Astrocyte (in vitro differentiated cells and primary cell): ENCODE data around the gene ETV6. TPM values are rescaled to one million over a fixed set of nuclear protein-coding genes. Genes with fewer than 3 reads are reported as not detected.

Experiments
- DNase-seq: peaks from one replicate; pipeline ENCODE4 v3.0.0-alpha.2; 2010; ENCODE audit warnings: low read depth
- FAIRE-seq: peaks from 2 replicates; lab custom pipeline; 2011; peaks lifted over from hg19 to GRCh38; lab: Jason Lieb, UNC
- H2AFZ ChIP-seq: 2 replicates; pipeline ENCODE4 v1.6.0; 2012; ENCODE audit warnings: low read depth, low read length, inconsistent platforms
- H3K27ac ChIP-seq: 2 replicates; pipeline ENCODE4 v1.5.1; 2011; ENCODE audit warnings: low read depth, low read length, inconsistent platforms
- H3K27me3 ChIP-seq: 2 replicates; pipeline ENCODE4 v1.6.0; 2011; ENCODE audit warnings: low read length, inconsistent platforms; ENCODE audit not compliant: insufficient read depth
- H3K36me3 ChIP-seq: 2 replicates; pipeline ENCODE4 v1.5.1; 2011; ENCODE audit warnings: low read length, inconsistent platforms; ENCODE audit not compliant: insufficient read depth
- H3K4me1 ChIP-seq: 2 replicates; pipeline ENCODE4 v1.5.1; 2011; ENCODE audit warnings: low read length, inconsistent platforms; ENCODE audit not compliant: insufficient read depth
- H3K4me2 ChIP-seq: 2 replicates; pipeline ENCODE4 v1.6.0; 2012; ENCODE audit warnings: low read length, inconsistent platforms
- H3K4me3 ChIP-seq: 2 replicates; pipeline ENCODE4 v1.5.1; 2011; ENCODE audit warnings: low read depth, mild to moderate bottlenecking, low read length, inconsistent platforms; ENCODE audit not compliant: insufficient read depth
- H3K79me2 ChIP-seq: 2 replicates; pipeline ENCODE4 v1.6.0; 2012; ENCODE audit warnings: mild to moderate bottlenecking, low read length, inconsistent platforms; ENCODE audit not compliant: insufficient read depth
- H3K9ac ChIP-seq: 2 replicates; pipeline ENCODE4 v1.6.0; 2012; ENCODE audit warnings: mild to moderate bottlenecking, low read length, inconsistent platforms
- H3K9me3 ChIP-seq: 2 replicates; pipeline ENCODE4 v1.5.1; 2012; ENCODE audit warnings: low read depth, mild to moderate bottlenecking, low read length, inconsistent platforms; ENCODE audit not compliant: insufficient read depth
- H4K20me1 ChIP-seq: 2 replicates; pipeline ENCODE4 v1.6.0; 2012; ENCODE audit warnings: low read length, inconsistent platforms; ENCODE audit not compliant: insufficient read depth
- H3K27ac Mint-ChIP-seq: one replicate; pipeline ENCODE4 v1.8.0; 2021; ENCODE audit warnings: mild to moderate bottlenecking, mixed read lengths; ENCODE audit not compliant: unreplicated experiment
- H3K27me3 Mint-ChIP-seq: one replicate; pipeline ENCODE4 v1.8.0; 2021; ENCODE audit warnings: low read depth, mixed read lengths; ENCODE audit not compliant: unreplicated experiment
- H3K36me3 Mint-ChIP-seq: one replicate; pipeline ENCODE4 v1.8.0; 2021; ENCODE audit warnings: low read depth, mixed read lengths; ENCODE audit not compliant: unreplicated experiment
- H3K4me1 Mint-ChIP-seq: one replicate; pipeline ENCODE4 v1.8.0; 2021; ENCODE audit warnings: low read depth, mixed read lengths; ENCODE audit not compliant: unreplicated experiment
- H3K4me3 Mint-ChIP-seq: one replicate; pipeline ENCODE4 v1.8.0; 2021; ENCODE audit warnings: mild to moderate bottlenecking, moderate library complexity, mixed read lengths; ENCODE audit not compliant: unreplicated experiment
- H3K9me3 Mint-ChIP-seq: one replicate; pipeline ENCODE4 v1.8.0; 2021; ENCODE audit warnings: mild to moderate bottlenecking, mixed read lengths; ENCODE audit not compliant: unreplicated experiment
- CTCF ChIP-seq: IDR thresholded peaks from 2 replicates; pipeline ENCODE4 v1.5.1; 2011; ENCODE audit warnings: low read depth, mild to moderate bottlenecking, inconsistent platforms, low read length, moderate library complexity; ENCODE audit not compliant: insufficient read depth
- EZH2 ChIP-seq: IDR thresholded peaks from 2 replicates; pipeline ENCODE4 v1.6.1; 2012; ENCODE audit warnings: mild to moderate bottlenecking, low read length, inconsistent platforms; ENCODE audit not compliant: insufficient read depth
- total RNA-seq: library from RNA; stranded (reverse); gene quantifications from 2 replicates; pipeline ENCODE4 v1.2.1, GENCODE V29; 2021

The ETV6 gene
- total RNA-seq, 1 donor from 2014 or later = 41.2 TPM

- Histone ChIP-seq H3K4me2 (no peak overlapping the region), H3K9ac (peak overlapping the region; percentile 2), H3K36me3 (peaks cover 11% of the 10 kb centered on the region), H3K27me3 (no peaks in the 10 kb centered on the region), H3K27ac (peak overlapping the region; percentile 55), H4K20me1 (no peaks in the 10 kb centered on the region), H3K4me3 (no peak overlapping the region), H3K4me1 (peaks cover 35% of the 10 kb centered on the region), H3K79me2 (peaks cover 33% of the 10 kb centered on the region), H2AFZ (no peak overlapping the region), H3K9me3 (no peaks in the 10 kb centered on the region)
- H3K27ac Mint-ChIP-seq = peak overlapping the region; percentile 67
- DNase-seq = peak; percentile 36
- H3K4me1 Mint-ChIP-seq = peaks cover 54% of the 10 kb centered on the region
- TF ChIP-seq EZH2 (no peak), CTCF (no peak)
- H3K9me3 Mint-ChIP-seq = no peaks in the 10 kb centered on the region
- no peak for FAIRE-seq
- H3K4me3 Mint-ChIP-seq = no peak overlapping the region
- no peaks in the 10 kb centered on the region for H3K27me3 Mint-ChIP-seq
- peaks cover under 1% of the 10 kb centered on the region for H3K36me3 Mint-ChIP-seq
Observed at GRCh38 chr12:11758510-11759493, 109.3 kb downstream of the ETV6 start.

DNA sequence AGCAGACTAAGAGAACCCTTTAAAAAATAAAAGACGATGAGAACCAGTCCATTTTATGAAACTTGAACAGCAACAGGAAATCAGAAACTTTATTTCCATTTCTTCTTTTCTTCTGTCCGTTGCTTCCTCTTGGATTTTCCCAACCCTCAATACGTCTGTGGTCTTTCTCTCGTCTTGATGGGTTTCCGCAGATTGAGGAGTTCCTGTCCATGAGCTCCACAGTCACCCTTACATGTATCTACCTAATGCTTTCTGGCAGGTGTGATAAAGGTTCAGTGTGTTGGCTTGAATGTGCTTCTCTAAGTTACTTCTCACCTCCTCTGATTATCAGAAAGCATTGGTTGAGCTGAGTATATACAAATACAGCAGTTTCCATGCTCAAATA, 110.0 kb downstream of the ETV6 start:
- Histone ChIP-seq H2AFZ (no peak overlapping the region), H3K36me3 (peaks cover 9% of the 10 kb centered on the region), H3K27me3 (no peaks in the 10 kb centered on the region), H3K79me2 (peaks cover 36% of the 10 kb centered on the region), H3K27ac (no peak overlapping the region), H3K9me3 (no peaks in the 10 kb centered on the region), H3K4me3 (no peak overlapping the region), H3K4me1 (peaks cover 40% of the 10 kb centered on the region), H3K4me2 (no peak overlapping the region), H3K9ac (no peak overlapping the region), H4K20me1 (no peaks in the 10 kb centered on the region)
- Mint-ChIP-seq H3K9me3 (no peaks in the 10 kb centered on the region), H3K27ac (no peak overlapping the region), H3K4me3 (no peak overlapping the region), H3K4me1 (peaks cover 55% of the 10 kb centered on the region), H3K36me3 (no peaks in the 10 kb centered on the region), H3K27me3 (no peaks in the 10 kb centered on the region)
- DNase-seq (no peak), FAIRE-seq (no peak)
- TF ChIP-seq CTCF = no peak
- no peak for TF ChIP-seq EZH2

DNA sequence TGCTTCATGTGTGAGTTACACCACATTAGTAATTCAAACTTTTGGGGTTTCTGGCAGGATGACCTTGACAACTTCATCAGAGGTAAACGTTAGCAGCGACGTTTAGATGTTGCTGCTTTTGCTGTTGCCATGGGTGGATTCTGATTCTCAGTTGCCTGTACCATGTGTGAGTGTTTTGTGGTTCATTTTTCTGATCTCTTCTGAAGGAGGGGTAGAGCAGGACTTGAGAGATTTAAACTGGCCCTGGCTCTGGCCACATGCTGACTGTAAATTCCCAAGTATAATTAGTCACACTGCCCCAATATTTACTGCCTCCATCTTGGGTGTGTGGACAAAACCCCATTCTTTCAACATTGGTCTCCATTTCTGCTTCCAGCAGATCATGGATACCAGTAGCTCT, 110.4 kb downstream of the ETV6 start:
- Histone ChIP-seq H3K4me1 (peaks cover 44% of the 10 kb centered on the region), H3K79me2 (peaks cover 37% of the 10 kb centered on the region), H3K9me3 (no peaks in the 10 kb centered on the region), H3K27me3 (no peaks in the 10 kb centered on the region), H3K36me3 (peaks cover 5% of the 10 kb centered on the region), H3K9ac (no peak overlapping the region), H3K27ac (no peak overlapping the region), H2AFZ (no peak overlapping the region), H4K20me1 (no peaks in the 10 kb centered on the region), H3K4me3 (no peak overlapping the region), H3K4me2 (no peak overlapping the region)
- no peak for FAIRE-seq
- DNase-seq = no peak
- Mint-ChIP-seq H3K27ac (no peak overlapping the region), H3K36me3 (no peaks in the 10 kb centered on the region), H3K9me3 (no peaks in the 10 kb centered on the region), H3K27me3 (no peaks in the 10 kb centered on the region), H3K4me1 (peaks cover 59% of the 10 kb centered on the region), H3K4me3 (no peak overlapping the region)
- TF ChIP-seq CTCF (no peak), EZH2 (no peak)
